Measurements from ENCODE around the gene BCORL1.
A peak's percentile ranks its signal among the peaks of the same experiment; 100 is the strongest.

The BCORL1 gene

GRCh38 chrX:129982300-129983251, at the start of gene BCORL1:
Gene BCORL1, plus strand, starts transcription at chrX:129982635. Its CDS starts 22,597 bp downstream, at chrX:130005232.
- no peaks in the 10 kb centered on the region for H3K27me3 ChIP-seq (ENCODE audit: low read depth)
- in situ Hi-C loops (cut with MboI; ENCODE audit: low sequenced_read_pairs), result loop anchor here (5.0 kb wide), 1 partner anchor 50 kb away; no protein-coding TSS in a partner anchor
- H3K4me3 ChIP-seq, result no peak within 1 kb of the TSS
- H3K9me3 ChIP-seq, result no peaks in the 10 kb centered on the region
- H3K36me3 ChIP-seq (replicated peaks), result 0 out of 2 replicates have a peak, but pooled peaks cover 8% of the 10 kb centered on the region
- H3K4me1 ChIP-seq, result peaks cover 14% of the 10 kb centered on the region
- peak; percentile 98 to 99 for DNase-seq (ENCODE audit: low spot score in 2 of 2)

GRCh38 chrX:129932821-129933321, 49.6 kb upstream of the BCORL1 start:
- peaks cover 24% of the 10 kb centered on the region for H3K36me3 ChIP-seq (replicated peaks)
- DNase-seq (ENCODE audit: low spot score in 2 of 2), result peak in 1 of 2 experiments; percentile 63
- in situ Hi-C loops (cut with MboI; ENCODE audit: low sequenced_read_pairs), result loop anchor here (5.0 kb wide), 1 partner anchor 49 kb away; the partner anchor contains the start of gene BCORL1
- no peaks in the 10 kb centered on the region for H3K27me3 ChIP-seq (ENCODE audit: low read depth)
- H3K4me1 ChIP-seq, result peaks cover 9% of the 10 kb centered on the region; the same call in 1 of the 2 replicates
- no peaks in the 10 kb centered on the region for H3K9me3 ChIP-seq
- peak overlapping the region; percentile 33 for H3K4me3 ChIP-seq

- DNase-seq (ENCODE audit: low spot score in 2 of 2), result no peak
- peaks cover 20% of the 10 kb centered on the region for H3K36me3 ChIP-seq (replicated peaks)
- in situ Hi-C loops (cut with MboI; ENCODE audit: low sequenced_read_pairs), result loop anchor here (5.0 kb wide), 1 partner anchor 49 kb away; the partner anchor contains the start of gene BCORL1
- peaks cover 2% of the 10 kb centered on the region; the same call in 1 of the 2 replicates for H3K27me3 ChIP-seq (ENCODE audit: low read depth)
- peaks cover 9% of the 10 kb centered on the region; the same call in 1 of the 2 replicates for H3K4me1 ChIP-seq
- H3K4me3 ChIP-seq, result no peak overlapping the region
- H3K9me3 ChIP-seq, result no peaks in the 10 kb centered on the region
These were observed 48.7 kb upstream of the BCORL1 start for GRCh38 chrX:129933700-129934099.

- peaks cover 2% of the 10 kb centered on the region; the same call in 1 of the 2 replicates for H3K27me3 ChIP-seq (ENCODE audit: low read depth)
These were observed 48.0 kb upstream of the BCORL1 start for GRCh38 chrX:129934461-129934860.

GRCh38 chrX:129934952-129935351, 47.5 kb upstream of the BCORL1 start:
- peaks cover 8% of the 10 kb centered on the region for H3K36me3 ChIP-seq (replicated peaks)
- no peaks in the 10 kb centered on the region for H3K9me3 ChIP-seq
- H3K4me3 ChIP-seq, result no peak overlapping the region
- H3K27me3 ChIP-seq (ENCODE audit: low read depth), result peaks cover 2% of the 10 kb centered on the region; the same call in 1 of the 2 replicates
- H3K4me1 ChIP-seq, result peaks cover 9% of the 10 kb centered on the region; the same call in 1 of the 2 replicates
- in situ Hi-C loops (cut with MboI; ENCODE audit: low sequenced_read_pairs), result loop anchor here (5.0 kb wide), 1 partner anchor 47 kb away; the partner anchor contains the start of gene BCORL1
- no peak for DNase-seq (ENCODE audit: low spot score in 2 of 2)

More at GRCh38 chrX:129934461-129934860, 48.0 kb upstream of the BCORL1 start:
- DNase-seq (ENCODE audit: low spot score in 2 of 2), result no peak
- no peak overlapping the region for H3K4me3 ChIP-seq
- in situ Hi-C loops (cut with MboI; ENCODE audit: low sequenced_read_pairs), result loop anchor here (5.0 kb wide), 1 partner anchor 48 kb away; the partner anchor contains the start of gene BCORL1
- peaks cover 9% of the 10 kb centered on the region; the same call in 1 of the 2 replicates for H3K4me1 ChIP-seq
- peaks cover 13% of the 10 kb centered on the region for H3K36me3 ChIP-seq (replicated peaks)
- H3K9me3 ChIP-seq, result no peaks in the 10 kb centered on the region

GRCh38 chrX:129938081-129938480, 44.4 kb upstream of the BCORL1 start:
- H3K27me3 ChIP-seq (ENCODE audit: low read depth), result peaks cover 2% of the 10 kb centered on the region; the same call in 1 of the 2 replicates
- H3K4me1 ChIP-seq, result peaks cover 2% of the 10 kb centered on the region
- no peak for DNase-seq (ENCODE audit: low spot score in 2 of 2)
- in situ Hi-C loops (cut with MboI; ENCODE audit: low sequenced_read_pairs), result no loop called here
- no peak overlapping the region for H3K4me3 ChIP-seq
- no peaks in the 10 kb centered on the region for H3K9me3 ChIP-seq
- H3K36me3 ChIP-seq (replicated peaks), result no peaks in the 10 kb centered on the region

- peak in 1 of 2 experiments; percentile 74 for DNase-seq (ENCODE audit: low spot score in 2 of 2)
- no peaks in the 10 kb centered on the region for H3K36me3 ChIP-seq (replicated peaks)
- in situ Hi-C loops (cut with MboI; ENCODE audit: low sequenced_read_pairs), result no loop called here
- no peak overlapping the region for H3K4me3 ChIP-seq
- H3K4me1 ChIP-seq, result no peaks in the 10 kb centered on the region; the same call in 1 of the 2 replicates
- no peaks in the 10 kb centered on the region for H3K9me3 ChIP-seq
- H3K27me3 ChIP-seq (ENCODE audit: low read depth), result peaks cover 2% of the 10 kb centered on the region; the same call in 1 of the 2 replicates
These were observed 42.4 kb upstream of the BCORL1 start for GRCh38 chrX:129939986-129940385.

- peaks cover 2% of the 10 kb centered on the region; the same call in 1 of the 2 replicates for H3K27me3 ChIP-seq (ENCODE audit: low read depth)
- no peaks in the 10 kb centered on the region; the same call in 1 of the 2 replicates for H3K4me1 ChIP-seq
- DNase-seq (ENCODE audit: low spot score in 2 of 2), result no peak
- no peak overlapping the region for H3K4me3 ChIP-seq
- H3K36me3 ChIP-seq (replicated peaks), result no peaks in the 10 kb centered on the region
- in situ Hi-C loops (cut with MboI; ENCODE audit: low sequenced_read_pairs), result no loop called here
- no peaks in the 10 kb centered on the region for H3K9me3 ChIP-seq
These were observed 41.7 kb upstream of the BCORL1 start for GRCh38 chrX:129940721-129941120.

- Histone ChIP-seq H3K9me3 (no peaks in the 10 kb centered on the region), H3K4me3 (no peak overlapping the region), H3K27me3 (ENCODE audit: low read depth) (no peaks in the 10 kb centered on the region), H3K36me3 (replicated peaks) (no peaks in the 10 kb centered on the region), H3K4me1 (peaks cover 4% of the 10 kb centered on the region)
- in situ Hi-C loops (cut with MboI; ENCODE audit: low sequenced_read_pairs), result no loop called here
- no peak for DNase-seq (ENCODE audit: low spot score in 2 of 2)
These were observed 37.3 kb upstream of the BCORL1 start for GRCh38 chrX:129945131-129945530.

- peaks cover 29% of the 10 kb centered on the region for H3K4me1 ChIP-seq
- peak overlapping the region; percentile 35 for H3K4me3 ChIP-seq
- in situ Hi-C loops (cut with MboI; ENCODE audit: low sequenced_read_pairs), result no loop called here
- DNase-seq (ENCODE audit: low spot score in 2 of 2), result peak in 1 of 2 experiments; percentile 35
- H3K36me3 ChIP-seq (replicated peaks), result no peaks in the 10 kb centered on the region
- H3K9me3 ChIP-seq, result no peaks in the 10 kb centered on the region
- H3K27me3 ChIP-seq (ENCODE audit: low read depth), result no peaks in the 10 kb centered on the region
These were observed 29.1 kb upstream of the BCORL1 start for GRCh38 chrX:129953334-129953648.

- Histone ChIP-seq H3K4me1 (peaks cover 29% of the 10 kb centered on the region), H3K9me3 (no peaks in the 10 kb centered on the region), H3K36me3 (replicated peaks) (no peaks in the 10 kb centered on the region), H3K4me3 (no peak overlapping the region), H3K27me3 (ENCODE audit: low read depth) (no peaks in the 10 kb centered on the region)
- peak in 1 of 2 experiments; percentile 57 for DNase-seq (ENCODE audit: low spot score in 2 of 2)
- in situ Hi-C loops (cut with MboI; ENCODE audit: low sequenced_read_pairs), result no loop called here
These were observed 28.6 kb upstream of the BCORL1 start for GRCh38 chrX:129953881-129954280.

- H3K36me3 ChIP-seq (replicated peaks), result no peaks in the 10 kb centered on the region
- in situ Hi-C loops (cut with MboI; ENCODE audit: low sequenced_read_pairs), result no loop called here
- H3K27me3 ChIP-seq (ENCODE audit: low read depth), result no peaks in the 10 kb centered on the region
- no peak for DNase-seq (ENCODE audit: low spot score in 2 of 2)
- peaks cover 29% of the 10 kb centered on the region for H3K4me1 ChIP-seq
- H3K9me3 ChIP-seq, result no peaks in the 10 kb centered on the region
- H3K4me3 ChIP-seq, result no peak overlapping the region
These were observed 27.6 kb upstream of the BCORL1 start for GRCh38 chrX:129954804-129955203.

GRCh38 chrX:129955682-129956081, 26.8 kb upstream of the BCORL1 start:
- no peak for DNase-seq (ENCODE audit: low spot score in 2 of 2)
- H3K36me3 ChIP-seq (replicated peaks), result no peaks in the 10 kb centered on the region
- H3K27me3 ChIP-seq (ENCODE audit: low read depth), result no peaks in the 10 kb centered on the region
- in situ Hi-C loops (cut with MboI; ENCODE audit: low sequenced_read_pairs), result no loop called here
- peaks cover 29% of the 10 kb centered on the region for H3K4me1 ChIP-seq
- no peaks in the 10 kb centered on the region for H3K9me3 ChIP-seq
- no peak overlapping the region for H3K4me3 ChIP-seq
